GM12801 (cell line): Measurements from ENCODE around the gene PPP1R12A.

Source experiments
- CTCF ChIP-seq: IDR thresholded peaks from one replicate; pipeline ENCODE4 v1.5.1; 2011; ENCODE audit warnings: control low read depth; ENCODE audit not compliant: insufficient read length; ENCODE audit errors: extremely low read depth

The PPP1R12A gene

GRCh38 chr12:79838359-79838758 is 96.5 kb downstream of the PPP1R12A start:
- TF ChIP-seq CTCF = no peak

- TF ChIP-seq CTCF = no peak
Measured at GRCh38 chr12:79837575-79837974, 97.3 kb downstream of the PPP1R12A start.

GRCh38 chr12:79835377-79835843 is 99.5 kb downstream of the PPP1R12A start:
- no peak for TF ChIP-seq CTCF

GRCh38 chr12:79834712-79835376 is 100.1 kb downstream of the PPP1R12A start:
- no peak for TF ChIP-seq CTCF

- TF ChIP-seq CTCF = no peak
Measured at GRCh38 chr12:79830440-79830839, 104.5 kb downstream of the PPP1R12A start.

- TF ChIP-seq CTCF = no peak
Measured at GRCh38 chr12:79828924-79829323, 106.0 kb downstream of the PPP1R12A start.

GRCh38 chr12:79827484-79827883 is 107.4 kb downstream of the PPP1R12A start:
- TF ChIP-seq CTCF = no peak
